GM18870 (cell line): Measurements from ENCODE around the gene SYTL3.
"Not testable (repeated sequence)": the region's sequence is repeated elsewhere in the genome, so short reads cannot be mapped to it uniquely, and the experiment has no call there.

Experiments
- ATAC-seq: cut with Tn5 transposase; IDR thresholded peaks from one replicate; pipeline ENCODE4 v1.9.1; 2021; ENCODE audit warnings: moderate library complexity; ENCODE audit not compliant: unreplicated experiment

Gene SYTL3

GRCh38 chr6:158661156-158661685 lies 11.4 kb downstream of the SYTL3 start:
- ATAC-seq: no peak

GRCh38 chr6:158662607-158662953 lies 12.7 kb downstream of the SYTL3 start:
- no peak for ATAC-seq

- no peak for ATAC-seq
Observed at GRCh38 chr6:158662954-158663624, 13.2 kb downstream of the SYTL3 start.

- no peak for ATAC-seq
Observed at GRCh38 chr6:158663625-158664165, 13.8 kb downstream of the SYTL3 start.

GRCh38 chr6:158665332-158665731 lies 15.5 kb downstream of the SYTL3 start:
- ATAC-seq: no peak

- no peak for ATAC-seq
Observed at GRCh38 chr6:158666628-158667359, 16.9 kb downstream of the SYTL3 start.

- no peak for ATAC-seq
Observed at GRCh38 chr6:158667360-158667981, 17.6 kb downstream of the SYTL3 start.

- ATAC-seq: no peak
Observed at GRCh38 chr6:158668707-158669103, 18.9 kb downstream of the SYTL3 start.

- no peak for ATAC-seq
Observed at GRCh38 chr6:158669145-158670035, 19.5 kb downstream of the SYTL3 start.

- not testable (repeated sequence) for ATAC-seq
Observed at GRCh38 chr6:158672119-158672518, 22.3 kb downstream of the SYTL3 start.

GRCh38 chr6:158672726-158673125 lies 22.9 kb downstream of the SYTL3 start:
- no peak for ATAC-seq

GRCh38 chr6:158674342-158675131 lies 24.7 kb downstream of the SYTL3 start:
- ATAC-seq: no peak

- ATAC-seq: not testable (repeated sequence)
Observed at GRCh38 chr6:158677094-158677493, 27.2 kb downstream of the SYTL3 start.

- no peak for ATAC-seq
Observed at GRCh38 chr6:158677906-158678578, 28.2 kb downstream of the SYTL3 start.

- ATAC-seq: no peak
Observed at GRCh38 chr6:158680015-158680414, 30.2 kb downstream of the SYTL3 start.

- no peak for ATAC-seq
Observed at GRCh38 chr6:158680481-158680880, 30.6 kb downstream of the SYTL3 start.

GRCh38 chr6:158684311-158684710 lies 34.5 kb downstream of the SYTL3 start:
- ATAC-seq: no peak

GRCh38 chr6:158684745-158685324 lies 35.0 kb downstream of the SYTL3 start:
- no peak for ATAC-seq

GRCh38 chr6:158686311-158686710 lies 36.5 kb downstream of the SYTL3 start:
- ATAC-seq: no peak
